NCI-H82 treated with DMSO at 0.1 percent for 48 hours (cell line): ENCODE measurements around the gene HOXB1.

Experiments used
- DNase-seq: peaks from one replicate; lab custom pipeline; 2025; ENCODE audit not compliant: unreplicated experiment; lab: John Stamatoyannopoulos, UW

The HOXB1 gene

GRCh38 chr17:48567646-48568354 is 37.0 kb upstream of the HOXB1 start:
- DNase-seq = no peak

GRCh38 chr17:48567209-48567608 is 36.4 kb upstream of the HOXB1 start:
- no peak for DNase-seq

DNA sequence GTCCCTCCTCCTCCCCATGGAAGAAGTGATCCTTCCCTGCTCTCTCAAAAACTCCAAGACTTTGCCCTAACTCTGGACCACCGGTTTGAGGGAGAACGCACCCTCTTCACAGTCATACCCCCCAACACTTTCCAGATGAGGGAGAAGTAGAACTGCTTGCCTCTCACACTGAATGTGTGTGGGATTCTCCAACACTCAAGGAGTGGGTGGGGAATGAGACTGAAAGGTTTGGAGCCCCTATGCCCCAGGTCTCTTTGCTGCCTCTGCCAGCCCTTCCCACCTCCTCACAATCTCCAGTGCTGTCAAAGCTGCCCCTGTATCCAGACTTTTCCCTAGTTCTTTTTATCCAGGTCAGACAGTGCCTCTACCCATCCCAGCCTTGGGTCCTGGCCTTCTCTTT is 35.9 kb upstream of the HOXB1 start:
- no peak for DNase-seq

DNA sequence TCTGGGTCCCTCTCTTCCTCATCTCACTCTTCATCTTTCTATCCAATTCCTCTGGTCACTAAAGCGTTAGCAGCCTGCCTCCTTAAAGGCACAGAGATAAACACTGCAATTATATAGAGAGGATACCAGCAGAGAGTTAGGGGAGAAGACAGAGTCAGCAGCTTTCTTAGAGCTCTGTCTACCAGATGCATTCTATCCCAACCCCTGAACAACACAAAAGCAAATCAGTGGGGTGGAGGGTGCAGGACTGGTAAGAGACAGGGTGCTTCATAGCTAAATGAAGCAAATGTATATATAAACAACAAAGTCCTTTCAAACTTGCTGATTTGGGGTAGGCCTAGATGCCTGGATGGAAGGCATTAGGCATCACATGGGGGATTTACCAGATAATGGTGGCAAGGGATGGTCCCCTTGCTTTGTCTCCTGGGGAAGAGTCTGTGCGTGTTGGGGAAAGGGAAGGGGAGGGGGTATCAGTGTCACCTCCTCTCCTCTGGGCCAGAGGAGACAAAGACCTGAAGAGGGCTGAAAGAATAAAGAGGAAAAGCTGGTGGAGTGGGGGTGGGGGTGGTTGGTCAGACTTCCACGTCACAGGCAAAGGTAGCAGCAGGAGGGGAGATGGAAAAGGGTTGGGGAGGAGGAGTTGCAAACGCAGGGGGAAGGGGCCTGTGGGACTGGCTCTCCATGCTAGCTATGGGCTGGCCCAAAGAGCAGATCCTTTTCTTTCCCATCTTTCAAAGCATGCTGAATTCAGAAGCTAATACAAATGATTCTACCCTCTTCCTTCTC is 35.3 kb upstream of the HOXB1 start:
- no peak for DNase-seq

- DNase-seq = no peak
Measured at GRCh38 chr17:48565022-48565554, 34.3 kb upstream of the HOXB1 start.

DNA sequence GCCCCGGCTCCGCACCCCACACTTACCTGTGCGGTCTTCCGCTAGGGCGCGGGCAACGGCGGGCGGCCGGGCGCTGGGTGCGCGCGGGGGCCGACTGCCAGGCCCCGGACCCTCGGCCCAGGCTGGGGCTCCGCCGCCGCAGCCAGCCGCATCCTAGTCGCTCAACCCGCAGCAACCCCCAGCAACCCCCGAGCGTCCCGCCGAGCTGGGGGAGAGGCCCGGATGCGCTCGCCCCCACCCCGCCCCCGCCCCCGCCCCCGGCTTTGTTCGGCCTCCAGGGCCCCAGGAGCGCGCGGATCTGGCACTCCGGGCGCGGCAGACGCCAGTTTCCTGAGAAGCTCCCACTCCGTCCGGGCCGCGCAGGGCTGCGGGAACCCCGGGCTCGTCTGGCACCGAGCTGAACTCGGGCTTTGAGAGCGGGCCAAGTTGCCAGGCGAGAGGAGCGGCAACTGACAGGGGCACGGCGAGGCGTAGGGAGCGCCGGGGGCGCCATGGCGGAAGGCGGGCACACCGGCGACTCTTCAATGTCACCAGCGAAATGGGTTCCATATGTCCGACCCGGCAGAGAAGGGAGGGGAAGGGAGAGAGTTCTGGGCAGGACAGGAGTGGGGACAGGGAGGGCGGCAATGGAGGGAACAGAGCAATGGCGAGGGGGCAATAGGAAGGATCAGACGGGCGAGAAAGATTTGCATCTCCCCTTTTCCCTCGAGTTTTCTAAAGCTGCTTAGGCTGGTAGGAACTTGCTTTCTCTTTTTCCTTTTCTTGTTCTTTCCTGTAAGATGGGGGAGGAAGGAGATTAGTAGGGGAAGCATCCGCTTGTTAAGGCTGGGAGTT is 33.6 kb upstream of the HOXB1 start:
- no peak for DNase-seq

DNA sequence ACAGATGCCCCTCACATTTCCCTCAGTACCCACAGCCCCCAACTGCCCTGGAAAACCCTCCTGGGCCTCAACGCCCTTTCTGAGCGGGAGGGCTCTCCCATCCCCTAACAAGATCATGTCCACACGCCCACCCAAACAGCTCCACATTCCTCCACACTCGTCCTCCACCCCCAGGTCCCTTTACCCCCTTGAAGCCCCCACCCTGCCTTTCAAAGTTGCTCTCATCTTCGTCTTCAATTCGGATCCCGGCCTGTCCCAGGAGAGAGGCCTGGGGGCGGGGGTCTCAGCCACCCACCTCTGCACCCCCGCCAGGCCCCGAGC is 33.0 kb upstream of the HOXB1 start:
- no peak for DNase-seq

DNA sequence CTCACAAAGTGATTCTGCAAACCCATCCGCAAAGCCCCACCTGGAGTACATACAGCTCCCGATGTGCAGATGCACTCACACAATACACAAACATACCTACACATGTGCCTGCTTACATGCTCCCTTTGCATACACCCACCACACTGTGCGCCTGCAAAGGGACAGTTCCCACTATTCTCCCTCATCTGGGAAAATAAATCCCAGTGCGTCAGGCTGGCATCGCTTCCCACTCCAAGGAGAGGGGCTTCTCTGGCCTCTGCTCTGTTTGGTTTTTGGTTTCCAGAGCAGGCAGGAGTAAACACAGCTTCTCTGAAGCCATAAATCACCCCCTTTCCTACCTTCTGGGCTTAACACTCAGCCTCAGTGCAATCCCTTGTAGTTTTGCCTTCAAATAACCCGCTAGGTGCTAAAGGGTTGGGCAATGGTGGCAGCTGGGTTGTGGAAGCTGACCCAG is 32.6 kb upstream of the HOXB1 start:
- DNase-seq = no peak

- no peak for DNase-seq
Measured at GRCh38 chr17:48562934-48563333, 32.1 kb upstream of the HOXB1 start.

DNA sequence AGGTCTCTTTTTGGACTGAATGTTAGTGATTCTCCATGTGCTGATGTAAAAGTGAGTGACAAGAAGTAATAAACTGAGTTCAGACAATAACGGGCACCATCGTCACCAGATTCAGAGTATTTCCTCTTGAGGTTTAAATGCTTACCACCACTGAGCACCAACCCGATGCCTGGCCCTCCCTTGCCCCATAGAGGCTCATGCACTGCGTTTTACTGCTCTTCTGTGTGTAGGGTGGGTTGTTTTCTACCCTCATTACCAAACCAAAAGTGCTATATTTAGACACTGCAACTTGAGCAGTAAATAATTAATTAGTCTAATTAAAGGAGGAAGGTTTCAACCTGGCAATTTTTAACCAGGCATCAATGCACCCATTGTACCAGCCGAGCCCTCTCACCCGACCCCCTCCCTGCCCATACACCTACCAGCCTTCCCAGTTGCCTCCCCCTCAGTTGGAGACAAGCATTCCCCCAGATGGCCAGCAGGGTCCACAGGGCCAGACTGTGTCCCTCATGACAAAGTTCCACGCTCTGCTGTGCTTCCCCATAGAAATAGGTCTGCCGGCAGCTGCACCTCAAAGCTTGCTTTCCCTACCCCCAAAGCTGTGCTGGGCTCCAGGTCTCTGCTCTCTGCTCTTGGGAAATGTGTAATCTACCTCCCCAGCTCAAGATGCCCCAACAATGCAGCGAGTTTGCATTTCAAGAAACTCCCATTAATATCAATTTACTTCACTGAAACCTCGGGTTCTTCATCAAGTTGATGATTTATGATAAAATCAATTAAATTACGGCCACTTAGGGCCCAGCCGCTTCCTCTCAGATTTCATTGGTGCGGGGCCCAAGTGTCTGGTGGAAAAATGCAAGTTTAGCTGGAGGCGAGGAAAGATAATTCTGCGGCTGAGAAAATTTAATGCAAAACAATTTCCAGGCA is 31.3 kb upstream of the HOXB1 start:
- DNase-seq = no peak

DNA sequence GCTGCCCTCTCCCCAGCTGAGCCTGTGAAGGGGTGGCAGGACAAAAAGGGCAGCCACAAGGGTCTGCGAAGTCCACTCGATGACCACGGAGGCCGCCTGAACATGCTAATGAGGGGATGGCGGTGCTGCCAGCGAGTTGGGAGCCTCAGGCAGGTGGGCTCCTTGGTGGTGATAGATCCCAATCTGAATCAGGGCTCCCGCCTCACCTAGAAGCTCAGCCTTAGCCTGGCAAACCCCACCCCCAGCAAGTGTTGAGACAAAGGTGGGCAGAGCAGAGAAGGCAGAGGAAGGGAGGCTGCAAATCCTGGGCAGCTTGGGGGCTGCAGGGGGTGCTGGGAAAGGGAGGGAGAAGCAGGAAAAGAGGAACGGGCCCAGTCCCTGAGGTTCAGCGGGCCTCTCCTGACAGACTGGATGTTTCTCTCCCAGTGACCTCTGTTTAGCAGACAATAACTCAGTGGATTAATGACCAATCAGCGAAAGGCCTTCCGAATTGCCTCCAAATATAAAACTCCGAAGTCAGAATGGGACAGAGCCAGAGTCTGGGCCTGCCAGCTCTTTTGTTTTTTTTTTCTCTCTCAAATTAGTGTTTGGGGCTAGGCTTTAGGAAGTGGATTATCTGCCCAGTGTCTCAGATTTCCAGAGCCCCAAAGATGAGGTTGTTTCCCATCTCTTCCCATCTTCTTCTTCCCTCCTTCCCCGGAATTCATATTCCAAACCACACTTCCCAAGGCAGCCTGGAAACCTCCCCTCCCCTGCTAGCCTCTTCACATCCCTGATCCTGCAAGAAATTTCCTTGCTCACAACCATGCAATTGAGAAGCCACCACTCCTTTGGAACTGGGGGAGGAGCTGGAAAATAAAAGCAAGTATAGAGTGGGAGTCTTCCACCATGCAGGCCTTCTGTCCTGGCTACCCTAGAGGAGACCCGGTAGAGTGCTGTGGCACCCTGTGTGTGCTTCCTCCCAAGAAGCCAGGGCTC is 29.3 kb upstream of the HOXB1 start:
- no peak for DNase-seq

DNA sequence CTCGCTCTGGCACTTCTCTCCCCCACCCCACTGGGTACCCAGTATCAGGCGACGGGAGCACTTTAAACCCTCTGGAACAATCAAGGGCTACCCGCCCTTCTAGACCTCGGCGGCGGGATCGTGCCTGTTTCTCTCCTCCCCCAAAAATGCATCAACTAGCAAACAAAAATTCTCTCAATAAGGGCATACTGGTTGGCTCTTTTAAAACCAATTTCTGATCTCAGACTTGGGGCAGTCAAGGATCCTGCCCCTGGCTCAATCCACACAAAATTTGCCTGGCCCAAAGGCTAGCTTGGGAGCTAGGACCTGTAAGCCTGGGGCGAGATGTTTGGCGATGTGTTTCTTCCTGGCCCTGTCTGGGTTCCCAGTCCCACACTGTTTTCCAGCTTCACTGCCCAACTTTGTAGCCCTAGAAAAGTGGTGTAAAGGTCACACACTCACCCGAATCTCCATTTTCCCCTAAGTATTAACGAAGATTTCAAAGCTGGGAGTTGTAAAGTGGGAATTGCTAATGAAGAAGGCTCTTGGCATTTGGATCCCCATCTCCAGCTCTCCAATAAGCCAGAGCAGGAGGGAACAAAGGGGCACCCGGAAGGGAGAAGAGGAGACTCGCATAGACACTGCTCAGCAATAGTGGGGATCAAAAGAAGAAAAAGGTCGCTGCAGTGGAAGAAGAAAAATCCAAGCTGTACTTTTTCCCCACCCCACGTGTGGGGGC is 28.5 kb upstream of the HOXB1 start:
- no peak for DNase-seq

GRCh38 chr17:48558831-48559121 is 28.0 kb upstream of the HOXB1 start:
- DNase-seq = no peak

DNA sequence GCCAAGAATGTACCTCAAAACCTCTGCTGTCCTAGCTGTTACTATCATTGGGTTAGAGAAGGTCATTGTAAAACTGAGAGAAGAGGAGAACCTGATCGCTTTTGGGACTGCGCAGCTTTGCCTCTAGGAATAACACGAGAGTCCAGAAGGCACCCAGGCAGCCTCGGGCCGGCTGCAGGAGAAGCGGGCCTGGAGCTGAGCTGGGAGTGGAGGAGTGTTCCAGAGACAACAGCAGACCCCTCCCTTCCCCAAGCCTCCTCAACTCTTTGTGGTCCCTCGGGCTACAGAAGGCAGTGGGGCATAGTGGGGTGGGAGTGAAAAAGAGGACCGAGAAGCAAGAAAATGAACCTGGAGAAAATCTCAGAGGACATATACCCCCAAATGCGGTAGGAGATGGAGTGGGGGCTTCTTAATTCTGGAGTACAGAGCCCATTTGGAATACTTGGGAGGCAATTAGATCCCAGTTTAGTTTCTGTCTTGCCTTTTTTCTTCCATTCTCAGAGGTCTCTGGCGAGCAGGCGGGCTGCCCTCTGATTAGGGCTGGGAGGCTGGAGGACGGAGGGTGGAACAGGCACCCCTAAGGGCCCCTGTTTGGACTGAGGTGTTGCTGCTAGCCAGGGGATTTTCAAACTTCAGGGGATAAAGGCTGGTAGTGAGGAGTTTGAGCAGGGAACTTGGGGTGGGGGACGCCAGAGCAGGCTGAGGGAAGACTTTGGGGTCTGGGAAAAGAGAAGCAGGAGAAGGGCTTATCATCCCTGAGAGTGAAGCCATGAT is 27.4 kb upstream of the HOXB1 start:
- no peak for DNase-seq

DNA sequence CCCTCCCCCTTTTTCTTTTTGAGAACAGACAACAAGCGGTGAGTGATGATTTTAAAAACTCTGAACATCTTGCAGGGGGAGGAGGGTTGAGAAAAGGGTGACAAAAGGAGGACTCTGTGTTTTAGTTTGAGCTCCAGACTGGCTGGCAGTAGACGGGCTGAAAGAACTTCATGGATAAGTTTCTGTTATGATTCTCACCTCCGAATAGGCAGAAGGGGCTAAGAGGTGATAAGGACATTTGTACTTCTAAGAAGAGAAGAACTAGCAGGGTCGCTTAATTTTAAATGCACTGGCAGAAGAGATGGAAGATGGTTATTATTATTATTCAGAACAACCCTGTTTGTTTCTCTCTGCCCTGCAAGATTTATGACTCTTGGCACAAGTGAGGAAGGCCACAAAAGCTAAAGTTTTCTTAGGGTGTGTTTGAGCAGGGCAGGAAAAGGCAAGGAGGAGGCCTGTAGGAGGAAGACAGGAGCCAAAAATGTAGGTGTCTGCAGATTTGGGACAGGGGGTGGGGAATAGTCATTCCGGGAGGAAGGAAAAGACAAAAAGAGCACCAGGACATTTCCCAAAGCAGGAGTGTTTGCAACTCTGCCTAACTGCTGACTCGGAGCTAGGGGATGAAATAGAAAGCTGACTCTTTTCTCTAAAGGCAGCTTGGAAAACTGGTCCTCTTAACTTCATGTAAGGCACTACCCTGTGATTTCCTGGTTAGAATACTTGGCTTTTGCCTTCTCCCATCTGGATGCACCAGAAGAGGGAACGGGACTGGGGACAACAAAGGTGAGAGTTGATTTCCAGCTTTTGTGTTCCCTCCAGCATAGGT is 26.0 kb upstream of the HOXB1 start:
- no peak for DNase-seq

- no peak for DNase-seq
Measured at GRCh38 chr17:48556229-48556575, 25.4 kb upstream of the HOXB1 start.
